Renal cortex interstitium (tissue), 11 donors: Measurements from ENCODE around the gene WAPL. TPM values are rescaled to one million over a fixed set of nuclear protein-coding genes. Genes with fewer than 3 reads are reported as not detected.
A peak's percentile ranks its signal among the peaks of the same experiment; 100 is the strongest.
"Not testable (repeated sequence)": the region's sequence is repeated elsewhere in the genome, so short reads cannot be mapped to it uniquely, and the experiment has no call there.

Experiments
- DNase-seq, 11 donors: peaks; one replicate each; pipeline ENCODE4 v3.0.0-alpha.2; 2013; ENCODE audit warnings: low read depth in 9 of 11, low spot score in 4 of 11; ENCODE audit errors: extremely low read depth in 1 of 11
- polyA plus RNA-seq, 3 donors: library from polyadenylated mRNA; unstranded; fragments of 120-200 nt; gene quantifications; one replicate each; pipeline ENCODE4 v1.2.1, GENCODE V29; 2013; ENCODE audit not compliant: insufficient read length in 3 of 3

Gene WAPL
- polyA plus RNA-seq, 3 donors: 43.7 to 57.5 (median 46.4) TPM

DNA sequence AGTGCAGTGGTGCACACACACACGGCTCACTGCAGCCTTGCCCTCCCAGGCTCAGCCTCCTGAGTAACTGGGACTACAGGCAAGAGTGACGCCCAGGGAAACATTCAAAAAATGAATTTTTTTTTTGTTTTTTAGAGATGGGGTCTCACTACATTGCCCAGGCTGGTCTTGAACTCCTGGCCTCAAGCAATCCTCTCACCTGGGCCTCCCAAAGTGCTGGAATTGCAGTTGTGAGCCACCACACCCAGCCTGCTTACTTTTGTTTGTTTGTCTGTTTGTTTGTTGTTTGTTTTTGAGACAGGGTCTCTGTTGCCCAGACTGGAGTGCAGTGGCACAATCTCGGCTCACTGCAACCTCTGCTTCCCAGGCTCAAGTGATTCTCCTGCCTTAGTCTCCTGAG, 7.1 kb upstream of the WAPL start:
- not testable (repeated sequence) for DNase-seq

DNA sequence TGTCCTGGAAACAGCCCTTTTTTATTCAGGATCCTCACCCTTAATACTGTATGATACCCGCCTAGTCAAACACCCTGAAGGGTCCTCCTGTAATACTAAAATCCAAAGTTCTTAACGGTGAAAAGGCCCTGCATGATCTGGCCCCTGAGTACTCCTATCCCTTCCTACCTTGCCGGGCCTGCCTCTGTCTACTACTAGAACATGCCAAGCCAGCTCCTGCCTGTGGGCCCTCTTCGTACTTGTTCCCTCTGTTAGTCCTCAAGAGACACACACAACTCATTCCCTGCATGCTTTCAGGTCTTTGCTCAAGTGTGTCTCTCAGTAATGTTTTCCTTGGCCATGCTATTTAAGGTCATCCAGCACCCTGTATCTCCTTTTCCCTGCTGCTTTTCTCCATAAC, 5.0 kb upstream of the WAPL start:
- DNase-seq: no peak

GRCh38 chr10:86525713-86526112, 4.1 kb upstream of the WAPL start:
- not testable (repeated sequence) for DNase-seq

- no peak for DNase-seq
Observed at GRCh38 chr10:86524225-86524962, 2.8 kb upstream of the WAPL start.

- DNase-seq: no peak
Observed at GRCh38 chr10:86523348-86523747, 1.8 kb upstream of the WAPL start.

- DNase-seq: no peak
Observed at GRCh38 chr10:86522510-86522855, 891 bp upstream of the WAPL start.

- DNase-seq: peak in 6 of 11 donors; percentile 27 to 41 (median 34)
Observed at GRCh38 chr10:86520871-86521677, 518 bp downstream of the WAPL start.

DNA sequence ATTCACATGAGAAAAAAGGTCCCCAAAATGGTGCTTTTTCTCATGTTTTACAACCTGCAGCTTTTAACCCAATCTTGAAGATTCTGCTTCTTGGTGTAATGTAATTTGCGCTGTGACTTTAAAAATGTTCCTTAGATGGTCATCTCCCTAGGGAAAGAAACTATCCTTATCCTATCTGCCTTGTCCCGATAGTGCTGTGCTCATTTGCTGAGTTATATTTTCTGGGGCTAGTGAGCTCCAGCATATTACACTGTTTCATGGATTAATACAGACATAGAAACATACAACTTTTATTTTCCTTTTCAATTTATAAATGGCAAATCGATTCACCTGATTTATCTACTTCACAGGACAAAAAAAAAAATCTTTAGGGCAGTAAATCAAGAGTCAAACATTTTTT, 2.8 kb downstream of the WAPL start:
- no peak for DNase-seq

- no peak for DNase-seq
Observed at GRCh38 chr10:86512137-86512536, 9.5 kb downstream of the WAPL start.

- DNase-seq: no peak
Observed at GRCh38 chr10:86511027-86511865, 10.3 kb downstream of the WAPL start.

- no peak for DNase-seq
Observed at GRCh38 chr10:86509145-86509544, 12.4 kb downstream of the WAPL start.

- no peak for DNase-seq
Observed at GRCh38 chr10:86508217-86508616, 13.4 kb downstream of the WAPL start.

- peak in 1 of 11 donors; percentile 13 for DNase-seq
Observed at GRCh38 chr10:86506499-86506898, 15.1 kb downstream of the WAPL start.

GRCh38 chr10:86506062-86506461, 15.5 kb downstream of the WAPL start:
- DNase-seq: no peak

- DNase-seq: no peak
Observed at GRCh38 chr10:86504510-86504909, 17.1 kb downstream of the WAPL start.

DNA sequence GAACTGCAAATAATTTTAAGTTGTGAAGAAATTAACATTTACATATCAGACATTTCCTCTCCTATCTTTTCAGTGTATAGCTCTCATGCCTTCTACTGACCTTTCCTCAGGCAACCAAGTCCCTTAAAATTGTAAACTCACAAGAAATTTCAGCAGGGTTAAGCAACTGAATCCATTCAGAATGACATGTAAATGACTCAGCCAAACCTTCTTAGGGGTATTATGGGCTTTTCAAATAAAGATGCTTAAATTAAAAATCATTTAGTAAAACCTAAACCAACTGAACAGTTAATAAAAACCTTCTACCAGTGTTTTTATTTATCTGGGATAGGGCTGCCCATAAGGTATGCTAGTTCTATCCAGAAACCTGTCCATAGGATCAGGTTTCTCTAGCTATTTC, 20.7 kb downstream of the WAPL start:
- no peak for DNase-seq

- no peak for DNase-seq
Observed at GRCh38 chr10:86498598-86498997, 23.0 kb downstream of the WAPL start.

GRCh38 chr10:86497621-86498020, 24.0 kb downstream of the WAPL start:
- no peak for DNase-seq

GRCh38 chr10:86489960-86490612, 31.5 kb downstream of the WAPL start:
- no peak for DNase-seq
